Hematopoietic multipotent progenitor cell treated with erythropoietin and hydrocortisone succinate and interleukin-3 and kit ligand, for 15 days (in vitro differentiated cells): ENCODE measurements around the gene RCVRN.

Source experiments
- DNase-seq: peaks from one replicate; pipeline ENCODE4 v3.0.0-alpha.2; 2015; ENCODE audit warnings: low spot score

The RCVRN gene

GRCh38 chr17:9895923-9896322 is 9.1 kb downstream of the RCVRN start:
- no peak for DNase-seq

- no peak for DNase-seq
These were observed 10.8 kb downstream of the RCVRN start for GRCh38 chr17:9894231-9894630.

GRCh38 chr17:9893411-9894012 is 11.6 kb downstream of the RCVRN start:
- DNase-seq = no peak

GRCh38 chr17:9890124-9890523 is 14.9 kb downstream of the RCVRN start:
- DNase-seq = peak; percentile 4

GRCh38 chr17:9887508-9887907 is 17.6 kb downstream of the RCVRN start:
- no peak for DNase-seq

GRCh38 chr17:9886141-9886930 is 18.7 kb downstream of the RCVRN start:
- no peak for DNase-seq

GRCh38 chr17:9883451-9883850 is 21.6 kb downstream of the RCVRN start:
- DNase-seq = no peak

- DNase-seq = no peak
These were observed 24.5 kb downstream of the RCVRN start for GRCh38 chr17:9880582-9880999.

- no peak for DNase-seq
These were observed 26.1 kb downstream of the RCVRN start for GRCh38 chr17:9878786-9879525.

- DNase-seq = no peak
These were observed 26.7 kb downstream of the RCVRN start for GRCh38 chr17:9878356-9878755.

- DNase-seq = no peak
These were observed 29.6 kb downstream of the RCVRN start for GRCh38 chr17:9875441-9875840.

- no peak for DNase-seq
These were observed 30.3 kb downstream of the RCVRN start for GRCh38 chr17:9874722-9875121.

GRCh38 chr17:9872852-9873251 is 32.2 kb downstream of the RCVRN start:
- DNase-seq = no peak

GRCh38 chr17:9868552-9868951 is 36.5 kb downstream of the RCVRN start:
- no peak for DNase-seq

- DNase-seq = no peak
These were observed 39.5 kb downstream of the RCVRN start for GRCh38 chr17:9865586-9865985.

- no peak for DNase-seq
These were observed 42.1 kb downstream of the RCVRN start for GRCh38 chr17:9862949-9863348.

GRCh38 chr17:9862220-9862619 is 42.9 kb downstream of the RCVRN start:
- no peak for DNase-seq

- DNase-seq = no peak
These were observed 44.2 kb downstream of the RCVRN start for GRCh38 chr17:9860851-9861250.

- no peak for DNase-seq
These were observed 45.3 kb downstream of the RCVRN start for GRCh38 chr17:9859781-9860180.

- DNase-seq = no peak
These were observed 50.0 kb downstream of the RCVRN start for GRCh38 chr17:9855036-9855435.

GRCh38 chr17:9854255-9854654 is 50.8 kb downstream of the RCVRN start:
- DNase-seq = no peak

- no peak for DNase-seq
These were observed 54.9 kb downstream of the RCVRN start for GRCh38 chr17:9850151-9850550.
